ENCODE measurements around the gene MIEF2.
"Not testable (repeated sequence)": the region's sequence is repeated elsewhere in the genome, so short reads cannot be mapped to it uniquely, and the experiment has no call there.

MIEF2 gene

GRCh38 chr17:18260332-18261145, at the start of gene MIEF2:
TSS of gene MIEF2 (plus strand) at chr17:18260662. CDS start at chr17:18262721, 2,059 bp downstream.
- peak; percentile 94 for DNase-seq

GRCh38 chr17:18213666-18214270, 46.7 kb upstream of the MIEF2 start:
- no peak for DNase-seq

- DNase-seq = not testable (repeated sequence)
Observed at GRCh38 chr17:18216906-18217305, 43.6 kb upstream of the MIEF2 start.

GRCh38 chr17:18217412-18218015, 42.9 kb upstream of the MIEF2 start:
- DNase-seq = peak; percentile 56

- peak; percentile 77 for DNase-seq
Observed at GRCh38 chr17:18218756-18219415, 41.6 kb upstream of the MIEF2 start.

GRCh38 chr17:18224053-18224386, 36.4 kb upstream of the MIEF2 start:
- DNase-seq = no peak

GRCh38 chr17:18224387-18225120, 35.9 kb upstream of the MIEF2 start:
- DNase-seq = no peak

- DNase-seq = peak; percentile 92
Observed at GRCh38 chr17:18225121-18225641, 35.3 kb upstream of the MIEF2 start, which contains the start of gene LLGL1. TSS of gene LLGL1 (plus strand) at chr17:18225635. CDS start at chr17:18225683, 48 bp downstream.

- DNase-seq = no peak
Observed at GRCh38 chr17:18225642-18226283, 34.7 kb upstream of the MIEF2 start.

- DNase-seq = no peak
Observed at GRCh38 chr17:18226284-18226945, 34.0 kb upstream of the MIEF2 start.

GRCh38 chr17:18227635-18228034, 32.8 kb upstream of the MIEF2 start:
- no peak for DNase-seq

GRCh38 chr17:18228176-18228682, 32.2 kb upstream of the MIEF2 start:
- DNase-seq = no peak

GRCh38 chr17:18229254-18229653, 31.2 kb upstream of the MIEF2 start:
- no peak for DNase-seq

- DNase-seq = no peak
Observed at GRCh38 chr17:18229771-18230170, 30.7 kb upstream of the MIEF2 start.

GRCh38 chr17:18230288-18231141, 29.9 kb upstream of the MIEF2 start:
- no peak for DNase-seq

GRCh38 chr17:18231164-18231563, 29.3 kb upstream of the MIEF2 start:
- DNase-seq = no peak

GRCh38 chr17:18233803-18234518, 26.5 kb upstream of the MIEF2 start:
- no peak for DNase-seq

GRCh38 chr17:18234853-18235380, 25.5 kb upstream of the MIEF2 start:
- no peak for DNase-seq

- peak; percentile 88 for DNase-seq
Observed at GRCh38 chr17:18235743-18236256, 24.7 kb upstream of the MIEF2 start.
